ENCODE measurements around the gene MFGE8. TPM values are rescaled to one million over a fixed set of nuclear protein-coding genes. Genes with fewer than 3 reads are reported as not detected.
A peak's percentile ranks its signal among the peaks of the same experiment; 100 is the strongest.

MFGE8 gene
- total and polyA plus RNA-seq, 7 donors: 15.3 to 186 (median 127) TPM

GRCh38 chr15:88899251-88899650 lies 13.9 kb downstream of the MFGE8 start:
- Histone ChIP-seq H3K36me3 (peaks cover 0 to 22% (median 0%) of the 10 kb centered on the region in 4 donors), H3K27me3 (peaks cover 11 to 16% (median 14%) of the 10 kb centered on the region in 3 donors), H3K9me3 (no peaks in the 10 kb centered on the region), H3K4me3 (no peak overlapping the region), H3K27ac (peak overlapping the region in 1 of 4 donors; percentile 32), H3K4me1 (peaks cover 0 to 31% (median 30%) of the 10 kb centered on the region in 4 donors)
- intact Hi-C loops (cut with DNase I): loop anchor here (5.0 kb wide), 4 partner anchors 242 to 422 kb away; partner anchors contain the start of genes AEN and FANCI
- DNase-seq: no peak
- WGBS, 2 donors: 79 to 90% methylated on average over 9 of the region's 9 CpGs
- TF ChIP-seq POLR2A (IDR thresholded peaks at IDR 0.05) (no peak), CTCF (IDR thresholded peaks at IDR 0.05) (no peak), POLR2AphosphoS5 (IDR thresholded peaks at IDR 0.05) (no peak), EP300 (IDR thresholded peaks at IDR 0.05) (no peak)

- Histone ChIP-seq H3K4me3 (no peak overlapping the region), H3K4me1 (peaks cover 0 to 36% (median 32%) of the 10 kb centered on the region in 4 donors)
- TF ChIP-seq POLR2A (IDR thresholded peaks at IDR 0.05) (no peak), POLR2AphosphoS5 (IDR thresholded peaks at IDR 0.05) (no peak), EP300 (IDR thresholded peaks at IDR 0.05) (no peak), CTCF (IDR thresholded peaks at IDR 0.05) (no peak)
Observed at GRCh38 chr15:88898736-88899135, 14.4 kb downstream of the MFGE8 start.

DNA sequence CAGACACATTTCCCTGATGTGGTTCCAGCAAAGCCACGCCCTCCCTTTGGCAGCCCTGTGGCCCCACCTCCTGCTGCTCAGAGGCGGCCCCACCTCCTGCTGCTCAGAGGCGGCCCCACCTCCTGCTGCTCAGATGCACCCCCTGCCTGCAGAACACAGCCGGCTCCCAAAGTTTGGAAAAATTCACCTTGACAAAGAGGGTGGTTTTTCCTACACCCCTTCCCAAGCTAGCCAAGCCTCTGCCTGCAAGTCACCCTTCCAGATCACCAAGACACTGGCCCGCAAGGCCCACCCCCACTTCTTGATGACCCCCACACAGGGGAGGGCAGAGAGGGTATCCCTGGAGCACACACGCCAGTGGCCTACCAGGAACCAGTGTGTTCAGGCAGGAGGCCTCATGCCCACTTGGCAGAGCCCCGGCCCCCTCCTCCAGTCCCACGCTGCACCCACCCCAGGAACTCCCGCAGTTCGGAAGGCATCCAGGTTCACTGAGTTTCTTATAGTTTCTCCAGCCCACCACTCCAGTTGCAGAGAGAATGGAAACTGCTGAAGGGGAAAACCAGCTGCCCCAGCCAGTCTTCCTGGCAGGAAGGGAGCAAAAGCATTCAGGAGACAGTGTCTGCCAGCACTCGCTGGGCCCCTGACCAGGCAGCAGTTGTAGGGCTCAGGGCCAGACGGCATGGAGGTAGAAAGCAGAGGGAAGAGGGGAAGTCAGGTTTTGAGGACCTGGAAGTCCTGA lies 15.6 kb downstream of the MFGE8 start:
- Histone ChIP-seq H3K4me1 (peaks cover 0 to 36% (median 32%) of the 10 kb centered on the region in 4 donors), H3K4me3 (no peak overlapping the region), H3K27ac (peak overlapping the region; percentile 43 to 77 (median 62)), H3K9me3 (no peaks in the 10 kb centered on the region), H3K36me3 (peaks cover 0 to 14% (median 0%) of the 10 kb centered on the region in 4 donors), H3K27me3 (peaks cover 11 to 33% (median 29%) of the 10 kb centered on the region in 3 donors)
- intact Hi-C loops (cut with DNase I): loop anchor here (5.0 kb wide), 4 partner anchors 240 to 420 kb away; partner anchors contain the start of genes AEN and FANCI
- WGBS, 2 donors: 47 to 49% methylated on average over 12 of the region's 12 CpGs
- peak; percentile 94 for DNase-seq
- TF ChIP-seq POLR2A (IDR thresholded peaks at IDR 0.05) (no peak), POLR2AphosphoS5 (IDR thresholded peaks at IDR 0.05) (peak in 1 of 4 donors; percentile 21), EP300 (IDR thresholded peaks at IDR 0.05) (no peak), CTCF (IDR thresholded peaks at IDR 0.05) (peak; percentile 35 to 70 (median 55))

More at GRCh38 chr15:88898736-88899135, 14.4 kb downstream of the MFGE8 start:
- H3K9me3 ChIP-seq: no peaks in the 10 kb centered on the region
- no peak overlapping the region for H3K27ac ChIP-seq
- peaks cover 11 to 22% (median 19%) of the 10 kb centered on the region in 3 donors for H3K27me3 ChIP-seq
- no peak for DNase-seq
- intact Hi-C loops (cut with DNase I): loop anchor here (5.0 kb wide), 4 partner anchors 241 to 421 kb away; partner anchors contain the start of genes AEN and FANCI
- WGBS, 2 donors: 86 to 92% methylated on average over 15 of the region's 15 CpGs
- H3K36me3 ChIP-seq: peaks cover 0 to 20% (median 0%) of the 10 kb centered on the region in 4 donors

DNA sequence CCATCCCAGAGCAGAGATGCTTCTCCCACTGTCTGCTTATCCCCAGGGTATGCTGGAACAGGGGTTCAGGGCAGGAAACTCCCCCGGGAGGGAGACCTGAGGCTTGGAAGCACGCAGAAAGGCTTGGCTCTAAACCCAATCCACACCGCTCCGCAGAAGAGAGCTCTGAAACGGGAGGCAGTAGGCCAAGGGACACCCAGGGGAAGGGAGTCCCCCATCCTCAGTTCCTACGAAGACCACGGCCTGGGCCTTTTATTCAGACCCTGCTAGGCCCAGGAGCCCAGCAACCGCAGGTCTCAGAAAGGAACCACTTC lies 16.1 kb downstream of the MFGE8 start:
- Histone ChIP-seq H3K4me1 (peaks cover 0 to 36% (median 32%) of the 10 kb centered on the region in 4 donors), H3K27me3 (peaks cover 11 to 37% (median 34%) of the 10 kb centered on the region in 3 donors), H3K9me3 (no peaks in the 10 kb centered on the region), H3K4me3 (no peak overlapping the region), H3K36me3 (peaks cover 0 to 8% (median 0%) of the 10 kb centered on the region in 4 donors), H3K27ac (peak overlapping the region; percentile 35 to 77 (median 56))
- intact Hi-C loops (cut with DNase I): loop anchor here (5.0 kb wide), 4 partner anchors 240 to 420 kb away; partner anchors contain the start of genes AEN and FANCI
- WGBS, 2 donors: 35 to 41% methylated on average over 8 of the region's 8 CpGs
- no peak for TF ChIP-seq EP300 (IDR thresholded peaks at IDR 0.05)
- TF ChIP-seq POLR2AphosphoS5 (IDR thresholded peaks at IDR 0.05): no peak
- DNase-seq: no peak

Data from sigmoid colon (tissue), 7 donors.